ENCODE measurements around the gene THEMIS.

DNA sequence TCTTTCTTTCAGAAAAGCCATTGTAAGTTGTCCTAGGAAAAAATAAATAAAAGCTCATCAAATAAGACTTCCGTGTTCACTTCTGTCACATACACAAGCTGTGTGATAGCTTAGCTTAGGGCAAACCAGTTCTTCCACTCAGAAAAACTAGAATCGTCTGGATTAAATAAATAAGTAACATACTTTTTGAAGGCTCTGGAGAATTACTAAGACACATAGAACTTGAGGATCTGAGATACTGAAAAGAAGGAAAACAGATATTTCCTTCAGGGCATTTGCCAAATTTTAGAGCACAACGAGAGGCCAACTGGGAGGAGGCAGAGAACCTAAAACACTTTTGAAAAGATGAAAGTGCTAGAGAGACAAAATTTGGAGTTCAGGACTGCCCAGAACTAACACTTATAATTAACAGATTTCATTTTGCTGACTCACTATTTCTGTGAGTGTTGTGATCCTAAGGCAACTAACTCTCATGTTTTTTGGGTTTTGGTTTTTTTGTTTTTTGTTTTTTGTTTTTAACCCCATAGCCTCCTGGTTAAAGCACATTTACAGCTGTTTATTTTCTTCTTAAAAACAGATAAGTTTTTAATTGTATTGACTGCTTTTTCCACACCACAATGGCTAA lies 38.7 kb upstream of the THEMIS start:
- TF ChIP-seq, protein P1, sequence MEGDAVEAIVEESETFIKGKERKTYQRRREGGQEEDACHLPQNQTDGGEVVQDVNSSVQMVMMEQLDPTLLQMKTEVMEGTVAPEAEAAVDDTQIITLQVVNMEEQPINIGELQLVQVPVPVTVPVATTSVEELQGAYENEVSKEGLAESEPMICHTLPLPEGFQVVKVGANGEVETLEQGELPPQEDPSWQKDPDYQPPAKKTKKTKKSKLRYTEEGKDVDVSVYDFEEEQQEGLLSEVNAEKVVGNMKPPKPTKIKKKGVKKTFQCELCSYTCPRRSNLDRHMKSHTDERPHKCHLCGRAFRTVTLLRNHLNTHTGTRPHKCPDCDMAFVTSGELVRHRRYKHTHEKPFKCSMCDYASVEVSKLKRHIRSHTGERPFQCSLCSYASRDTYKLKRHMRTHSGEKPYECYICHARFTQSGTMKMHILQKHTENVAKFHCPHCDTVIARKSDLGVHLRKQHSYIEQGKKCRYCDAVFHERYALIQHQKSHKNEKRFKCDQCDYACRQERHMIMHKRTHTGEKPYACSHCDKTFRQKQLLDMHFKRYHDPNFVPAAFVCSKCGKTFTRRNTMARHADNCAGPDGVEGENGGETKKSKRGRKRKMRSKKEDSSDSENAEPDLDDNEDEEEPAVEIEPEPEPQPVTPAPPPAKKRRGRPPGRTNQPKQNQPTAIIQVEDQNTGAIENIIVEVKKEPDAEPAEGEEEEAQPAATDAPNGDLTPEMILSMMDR (IDR thresholded peaks at IDR 0.05; ENCODE audit: insufficient read depth, low read depth, low read length): no peak
- no peak for TF ChIP-seq EZH2 (IDR thresholded peaks at IDR 0.05; ENCODE audit: insufficient read depth, low read length)

Measured in astrocyte (in vitro differentiated cells and primary cell).